Neuronal stem cell (in vitro differentiated cells): ENCODE data around the gene ERC1.

Experiments
- DNase-seq: peaks from one replicate; pipeline ENCODE4 v3.0.0-alpha.2; 2013; ENCODE audit warnings: low spot score
- H2AFZ ChIP-seq: one replicate; pipeline ENCODE4 v1.6.1; 2013; ENCODE audit warnings: mild to moderate bottlenecking, low read length, inconsistent platforms
- H2AK5ac ChIP-seq: 2 replicates; pipeline ENCODE4 v1.6.1; 2013; ENCODE audit warnings: low read depth, mild to moderate bottlenecking, inconsistent platforms, low read length, moderate library complexity, mixed read lengths
- H2BK120ac ChIP-seq: 2 replicates; pipeline ENCODE4 v1.6.1; 2013; ENCODE audit warnings: low read depth, mild to moderate bottlenecking, inconsistent platforms, low read length, moderate library complexity, mixed read lengths
- H2BK12ac ChIP-seq: one replicate; pipeline ENCODE4 v1.6.1; 2013; ENCODE audit warnings: low read length, inconsistent platforms
- H2BK15ac ChIP-seq: 2 replicates; pipeline ENCODE4 v1.6.1; 2013; ENCODE audit warnings: mild to moderate bottlenecking, low read length, inconsistent platforms, mixed read lengths
- H2BK5ac ChIP-seq: one replicate; pipeline ENCODE4 v1.6.1; 2013; ENCODE audit warnings: inconsistent platforms, mild to moderate bottlenecking, low read length, moderate library complexity
- H3K14ac ChIP-seq: one replicate; pipeline ENCODE4 v1.6.1; 2013; ENCODE audit warnings: low read length, inconsistent platforms
- H3K18ac ChIP-seq: 2 replicates; pipeline ENCODE4 v1.6.1; 2013; ENCODE audit warnings: low read length, inconsistent platforms
- H3K23ac ChIP-seq: 2 replicates; pipeline ENCODE4 v1.6.1; 2013; ENCODE audit warnings: low read depth, mild to moderate bottlenecking, mixed read lengths, low read length, inconsistent platforms; ENCODE audit not compliant: poor library complexity
- H3K27ac ChIP-seq: replicated peaks from 3 replicates; pipeline ENCODE4 v1.5.1; 2013; ENCODE audit warnings: low read length, inconsistent platforms
- H3K27me3 ChIP-seq, 3 experiments: 2 replicates each; pipeline ENCODE4 v1.6.1; 2013; ENCODE audit warnings: low read length in 3 of 3, mild to moderate bottlenecking in 2 of 3, inconsistent platforms in 1 of 3, low read depth in 1 of 3, mixed read lengths in 1 of 3, moderate library complexity in 1 of 3; ENCODE audit not compliant: control insufficient read depth in 3 of 3, insufficient read depth in 3 of 3
- H3K36me3 ChIP-seq, 2 donors: replicated peaks in 1 of 2; 2 replicates each; pipeline ENCODE4 v1.6.1; 2013; ENCODE audit warnings: low read length in 2 of 2; ENCODE audit not compliant: control insufficient read depth in 2 of 2, insufficient read depth in 2 of 2
- H3K4ac ChIP-seq: 2 replicates; pipeline ENCODE4 v1.6.1; 2013; ENCODE audit warnings: inconsistent platforms, mild to moderate bottlenecking, low read length, moderate library complexity
- H3K4me1 ChIP-seq, 2 donors: 1 replicate in 1 of 2; 2 replicates in 1 of 2; pipeline ENCODE4 v1.6.1; 2013; ENCODE audit warnings: low read length in 2 of 2, low read depth in 1 of 2; ENCODE audit not compliant: control insufficient read depth in 2 of 2, insufficient read depth in 1 of 2
- H3K4me2 ChIP-seq: one replicate; pipeline ENCODE4 v1.6.1; 2013; ENCODE audit warnings: mild to moderate bottlenecking, low read length, inconsistent platforms; ENCODE audit not compliant: insufficient read depth, poor library complexity, severe bottlenecking
- H3K4me3 ChIP-seq, 2 donors: 2 replicates each; pipeline ENCODE4 v1.5.1; 2013; ENCODE audit warnings: low read length in 2 of 2, mild to moderate bottlenecking in 2 of 2, inconsistent platforms in 1 of 2, moderate library complexity in 1 of 2
- H3K79me1 ChIP-seq: one replicate; pipeline ENCODE4 v1.6.1; 2013; ENCODE audit warnings: low read depth, mild to moderate bottlenecking, inconsistent platforms, low read length, moderate library complexity
- H3K9ac ChIP-seq: one replicate; pipeline ENCODE4 v1.6.1; 2013; ENCODE audit warnings: mild to moderate bottlenecking, low read depth, low read length, inconsistent platforms; ENCODE audit not compliant: poor library complexity
- H3K9me3 ChIP-seq, 2 donors: replicated peaks in 1 of 2; 2 replicates each; pipeline versions ENCODE3 to v1.6.1; 2013; ENCODE audit warnings: low read length in 2 of 2, mild to moderate bottlenecking in 2 of 2, inconsistent platforms in 1 of 2, low read depth in 1 of 2, mixed read lengths in 1 of 2, moderate library complexity in 1 of 2; ENCODE audit not compliant: control insufficient read depth in 2 of 2, insufficient read depth in 1 of 2
- H4K8ac ChIP-seq: one replicate; pipeline ENCODE4 v1.6.1; 2013; ENCODE audit warnings: low read depth, mild to moderate bottlenecking, inconsistent platforms, low read length, moderate library complexity
- H4K91ac ChIP-seq: one replicate; pipeline ENCODE4 v1.6.1; 2013; ENCODE audit warnings: low read length, low read depth, mild to moderate bottlenecking, inconsistent platforms; ENCODE audit not compliant: poor library complexity
- WGBS, 2 donors: extraction: QIAGEN DNeasy Blood & Tissue Kit; methylation state at CpG; one replicate each; pipeline ENCODE4 v1.1.7; 2013; ENCODE audit warnings: missing lambda C conversion rate in 2 of 2, mixed read lengths in 1 of 2; ENCODE audit not compliant: insufficient read length in 2 of 2, insufficient replicate concordance in 1 of 2; ENCODE audit errors: extremely low coverage in 2 of 2; 5-methylcytosine and 5-hydroxymethylcytosine counted together

Gene ERC1

GRCh38 chr12:1065629-1066028 lies 74.6 kb downstream of the ERC1 start:
- Histone ChIP-seq H2BK5ac (no peak overlapping the region), H3K27me3 (no peaks in the 10 kb centered on the region), H4K91ac (no peak overlapping the region), H3K4me3 (no peak overlapping the region), H3K18ac (no peak overlapping the region), H3K14ac (no peak overlapping the region), H2AFZ (no peak overlapping the region), H3K4me1 (no peaks in the 10 kb centered on the region), H2AK5ac (no peak overlapping the region), H3K23ac (no peak overlapping the region), H2BK120ac (no peak overlapping the region), H3K79me1 (no peaks in the 10 kb centered on the region), H2BK15ac (no peak overlapping the region), H3K4me2 (no peak overlapping the region), H2BK12ac (no peak overlapping the region), H3K9me3 (peaks cover 0 to 17% of the 10 kb centered on the region in 2 donors), H4K8ac (no peak overlapping the region), H3K4ac (no peak overlapping the region), H3K27ac (no peak overlapping the region), H3K36me3 (no peaks in the 10 kb centered on the region), H3K9ac (no peak overlapping the region)
- no CpG with 5 or more reads among the region's 3 CpGs for WGBS, 2 donors
- no peak for DNase-seq

GRCh38 chr12:1069846-1070245 lies 78.8 kb downstream of the ERC1 start:
- DNase-seq = no peak
- Histone ChIP-seq H2BK5ac (no peak overlapping the region), H3K79me1 (no peaks in the 10 kb centered on the region), H2BK12ac (no peak overlapping the region), H3K4me1 (no peaks in the 10 kb centered on the region), H2AFZ (no peak overlapping the region), H3K4ac (no peak overlapping the region), H3K9me3 (no peaks in the 10 kb centered on the region), H3K4me2 (no peak overlapping the region), H4K91ac (no peak overlapping the region), H2BK120ac (no peak overlapping the region), H3K4me3 (no peak overlapping the region), H4K8ac (no peak overlapping the region), H3K14ac (no peak overlapping the region), H3K9ac (no peak overlapping the region), H2BK15ac (no peak overlapping the region), H3K18ac (no peak overlapping the region), H3K36me3 (no peaks in the 10 kb centered on the region), H3K27ac (no peak overlapping the region), H3K27me3 (no peaks in the 10 kb centered on the region), H2AK5ac (no peak overlapping the region), H3K23ac (no peak overlapping the region)
- no CpG with 5 or more reads among the region's 2 CpGs for WGBS, 2 donors

GRCh38 chr12:1071182-1071581 lies 80.2 kb downstream of the ERC1 start:
- Histone ChIP-seq H3K23ac (no peak overlapping the region), H3K14ac (no peak overlapping the region), H2AFZ (no peak overlapping the region), H4K8ac (no peak overlapping the region), H2BK15ac (no peak overlapping the region), H3K4me3 (no peak overlapping the region), H4K91ac (no peak overlapping the region), H3K18ac (no peak overlapping the region), H3K4me1 (no peaks in the 10 kb centered on the region), H3K27me3 (no peaks in the 10 kb centered on the region), H2AK5ac (no peak overlapping the region), H3K27ac (no peak overlapping the region), H3K4ac (no peak overlapping the region), H3K79me1 (no peaks in the 10 kb centered on the region), H2BK120ac (no peak overlapping the region), H3K36me3 (no peaks in the 10 kb centered on the region), H3K9ac (no peak overlapping the region), H2BK12ac (no peak overlapping the region), H3K4me2 (no peak overlapping the region), H3K9me3 (no peaks in the 10 kb centered on the region), H2BK5ac (no peak overlapping the region)
- no CpG with 5 or more reads among the region's 3 CpGs for WGBS, 2 donors
- no peak for DNase-seq

- Histone ChIP-seq H3K4me2 (no peak overlapping the region), H3K27me3 (no peaks in the 10 kb centered on the region), H3K36me3 (no peaks in the 10 kb centered on the region), H3K9me3 (no peaks in the 10 kb centered on the region), H4K91ac (no peak overlapping the region), H2BK12ac (no peak overlapping the region), H2BK15ac (no peak overlapping the region), H3K4me1 (no peaks in the 10 kb centered on the region), H4K8ac (no peak overlapping the region), H3K23ac (no peak overlapping the region), H3K27ac (no peak overlapping the region), H2AFZ (no peak overlapping the region), H2BK120ac (no peak overlapping the region), H2BK5ac (no peak overlapping the region), H3K18ac (no peak overlapping the region), H3K9ac (no peak overlapping the region), H3K4me3 (no peak overlapping the region), H2AK5ac (no peak overlapping the region), H3K79me1 (no peaks in the 10 kb centered on the region), H3K14ac (no peak overlapping the region), H3K4ac (no peak overlapping the region)
- WGBS, 2 donors = no CpG with 5 or more reads among the region's 9 CpGs
- DNase-seq = no peak
Measured at GRCh38 chr12:1073652-1074051, 82.6 kb downstream of the ERC1 start.
